Psoas muscle (tissue), 8 donors: ENCODE measurements around the gene ATP6V0A4. TPM values are rescaled to one million over a fixed set of nuclear protein-coding genes. Genes with fewer than 3 reads are reported as not detected.

Experiments
- ATAC-seq, 4 donors: fragments of 200-7000 bp; cut with Tn5 transposase; one replicate each; pipeline ENCODE4 v1.9.1; 2020; ENCODE audit warnings: moderate library complexity in 3 of 4, mild to moderate bottlenecking in 2 of 4
- DNase-seq, 2 donors: peaks; one replicate each; pipeline ENCODE4 v3.0.0-alpha.2; 2020
- H3K27ac ChIP-seq: fragments of 200-600 bp; one replicate; pipeline ENCODE4 v1.8.0; 2022
- H3K27me3 ChIP-seq, 3 donors: fragments of 200-600 bp in 1 of 3; one replicate each; pipeline versions ENCODE4 v1.6.1 to v1.8.0; 2013 to 2022; ENCODE audit warnings: low read length in 2 of 3, mild to moderate bottlenecking in 2 of 3, moderate library complexity in 1 of 3; ENCODE audit not compliant: insufficient read depth in 3 of 3
- H3K36me3 ChIP-seq, 2 donors: fragments of 200-600 bp in 1 of 2; one replicate each; pipeline versions ENCODE4 v1.6.1 to v1.8.0; 2013 to 2022; ENCODE audit warnings: low read depth in 1 of 2, mild to moderate bottlenecking in 1 of 2, moderate library complexity in 1 of 2; ENCODE audit not compliant: insufficient read depth in 1 of 2
- H3K4me1 ChIP-seq: fragments of 200-600 bp; one replicate; pipeline ENCODE4 v1.8.0; 2022
- H3K4me3 ChIP-seq: fragments of 200-600 bp; one replicate; pipeline ENCODE4 v1.8.0; 2022; ENCODE audit warnings: mild to moderate bottlenecking
- H3K9me3 ChIP-seq: fragments of 200-600 bp; one replicate; pipeline ENCODE4 v1.8.0; 2022
- WGBS, 3 donors: extraction: QIAGEN DNeasy Blood & Tissue Kit; methylation state at CpG; one replicate each; pipeline versions ENCODE4 v1.1.6 to v1.1.7; 2013; 5-methylcytosine and 5-hydroxymethylcytosine counted together
- intact Hi-C, 2 donors: fragments of 100-400 bp; cut with DNase I; formaldehyde crosslinking; loops; one replicate each; pipeline versions ENCODE4 v1.11.0 to v1.14.2; 2022
- polyA plus RNA-seq, 3 donors: library from polyadenylated mRNA; stranded (reverse); fragments of 200-250 nt; gene quantifications; one replicate each; pipeline ENCODE4 v1.2.3, GENCODE V29; 2013
- total RNA-seq, 4 donors: library from RNA; stranded (reverse); fragmentation: NEBNext Ultra II Directional in 2 of 4; extraction: Animal tissue kit (Norgen Biotek cat#: 25700) in 2 of 4; gene quantifications; one replicate each; pipeline versions ENCODE4 v1.2.1 to v1.2.4, GENCODE V29; 2021 to 2023
- TF ChIP-seq, protein P1 (sequence below): fragments of 200-600 bp; IDR thresholded peaks from one replicate; pipeline ENCODE4 v1.8.0; 2022; ENCODE audit warnings: antibody characterized with exemption
- donor health status: healthy with polysubstance abuse.
- donor health status: DM: no; HTN: no; CAD: no; lungs with moderate emphysema.
- donor health status: Bipolar disorder and iron deficiency.
- donor health status: healthy.
- donor health status: DM: yes; HTN: yes; CAD: no.
- donor health status: DM: no; HTN: no; CAD: no.
- donor health status: DM: no; HTN: no; CAD: no.
- donor health status: DM: yes; HTN: yes; CAD: no.

ATP6V0A4 gene
- total and polyA plus RNA-seq, 7 donors = 0.44 TPM; not detected in 6

- WGBS, 3 donors = 87 to 93% (median 93%) methylated on average over 10 of the region's 10 CpGs
- Histone ChIP-seq H3K27me3 (no peaks in the 10 kb centered on the region), H3K4me1 (no peaks in the 10 kb centered on the region), H3K4me3 (no peak overlapping the region), H3K9me3 (no peaks in the 10 kb centered on the region), H3K36me3 (no peaks in the 10 kb centered on the region), H3K27ac (no peak overlapping the region)
- TF ChIP-seq, protein P1, sequence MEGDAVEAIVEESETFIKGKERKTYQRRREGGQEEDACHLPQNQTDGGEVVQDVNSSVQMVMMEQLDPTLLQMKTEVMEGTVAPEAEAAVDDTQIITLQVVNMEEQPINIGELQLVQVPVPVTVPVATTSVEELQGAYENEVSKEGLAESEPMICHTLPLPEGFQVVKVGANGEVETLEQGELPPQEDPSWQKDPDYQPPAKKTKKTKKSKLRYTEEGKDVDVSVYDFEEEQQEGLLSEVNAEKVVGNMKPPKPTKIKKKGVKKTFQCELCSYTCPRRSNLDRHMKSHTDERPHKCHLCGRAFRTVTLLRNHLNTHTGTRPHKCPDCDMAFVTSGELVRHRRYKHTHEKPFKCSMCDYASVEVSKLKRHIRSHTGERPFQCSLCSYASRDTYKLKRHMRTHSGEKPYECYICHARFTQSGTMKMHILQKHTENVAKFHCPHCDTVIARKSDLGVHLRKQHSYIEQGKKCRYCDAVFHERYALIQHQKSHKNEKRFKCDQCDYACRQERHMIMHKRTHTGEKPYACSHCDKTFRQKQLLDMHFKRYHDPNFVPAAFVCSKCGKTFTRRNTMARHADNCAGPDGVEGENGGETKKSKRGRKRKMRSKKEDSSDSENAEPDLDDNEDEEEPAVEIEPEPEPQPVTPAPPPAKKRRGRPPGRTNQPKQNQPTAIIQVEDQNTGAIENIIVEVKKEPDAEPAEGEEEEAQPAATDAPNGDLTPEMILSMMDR = no peak
- ATAC-seq (no peak), DNase-seq (no peak)
- intact Hi-C loops = no loop called here
These were observed 35.0 kb upstream of the ATP6V0A4 start for GRCh38 chr7:138832966-138833365.

DNA sequence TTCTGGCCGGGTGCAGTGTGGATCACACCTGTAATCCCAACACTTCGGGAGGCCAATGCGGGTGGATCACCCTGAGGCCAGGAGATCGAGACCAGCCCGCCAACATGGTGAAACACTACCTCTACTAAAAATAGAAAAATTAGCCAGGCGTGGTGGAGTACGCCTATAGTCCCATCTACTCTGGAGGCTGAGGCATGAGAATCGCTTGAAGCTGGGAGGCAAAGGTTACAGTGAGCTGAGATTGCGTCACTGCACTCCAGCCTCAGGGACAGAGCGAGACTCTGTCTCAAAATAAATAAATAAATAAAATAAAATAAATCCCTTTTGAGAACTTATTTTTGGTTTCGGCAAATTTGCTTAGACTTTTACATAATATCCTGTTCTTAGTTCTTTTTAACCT lies 31.3 kb upstream of the ATP6V0A4 start:
- WGBS, 3 donors = 83 to 92% (median 87%) methylated on average over 11 of the region's 11 CpGs
- no peaks in the 10 kb centered on the region for H3K4me1 ChIP-seq
- H3K9me3 ChIP-seq = no peaks in the 10 kb centered on the region
- ATAC-seq (no peak), DNase-seq (no peak)
- intact Hi-C loops = no loop called here
- H3K36me3 ChIP-seq = no peaks in the 10 kb centered on the region
- no peaks in the 10 kb centered on the region for H3K27me3 ChIP-seq
- H3K4me3 ChIP-seq = no peak overlapping the region
- TF ChIP-seq, protein P1 = no peak
- no peak overlapping the region for H3K27ac ChIP-seq

GRCh38 chr7:138828302-138828701 lies 30.3 kb upstream of the ATP6V0A4 start:
- no peaks in the 10 kb centered on the region for H3K36me3 ChIP-seq
- H3K27ac ChIP-seq = no peak overlapping the region
- H3K9me3 ChIP-seq = no peaks in the 10 kb centered on the region
- intact Hi-C loops = no loop called here
- 60 to 65% (median 60%) methylated on average over 2 of the region's 2 CpGs for WGBS, 3 donors
- no peaks in the 10 kb centered on the region for H3K27me3 ChIP-seq
- H3K4me3 ChIP-seq = no peak overlapping the region
- TF ChIP-seq, protein P1 = no peak
- ATAC-seq (no peak), DNase-seq (no peak)
- H3K4me1 ChIP-seq = no peaks in the 10 kb centered on the region

- intact Hi-C loops = no loop called here
- Histone ChIP-seq H3K27ac (no peak overlapping the region), H3K27me3 (no peaks in the 10 kb centered on the region), H3K4me1 (no peaks in the 10 kb centered on the region), H3K36me3 (no peaks in the 10 kb centered on the region), H3K4me3 (no peak overlapping the region), H3K9me3 (no peaks in the 10 kb centered on the region)
- ATAC-seq (no peak), DNase-seq (no peak)
- 83 to 85% (median 85%) methylated on average over 11 of the region's 11 CpGs for WGBS, 3 donors
- TF ChIP-seq, protein P1 = no peak
These were observed 27.2 kb upstream of the ATP6V0A4 start for GRCh38 chr7:138825049-138825721.
